Kidney (tissue), 14 donors: ENCODE measurements around the gene CHD6. TPM values are rescaled to one million over a fixed set of nuclear protein-coding genes. Genes with fewer than 3 reads are reported as not detected.

Experiments used
- DNase-seq, 5 donors: peaks; one replicate each; pipeline ENCODE4 v3.0.0-alpha.2; 2013 to 2020
- FAIRE-seq: peaks from 2 replicates; lab custom pipeline; 2012; peaks lifted over from hg19 to GRCh38; lab: Jason Lieb, UNC
- H3K27ac ChIP-seq, 2 donors: one replicate each; pipeline ENCODE4 v1.7.0; 2013; ENCODE audit warnings: low read depth in 2 of 2, low read length in 2 of 2, inconsistent platforms in 1 of 2
- H3K27me3 ChIP-seq: one replicate; pipeline ENCODE4 v1.7.1; 2013; ENCODE audit warnings: low read length, inconsistent platforms; ENCODE audit not compliant: control insufficient read depth, insufficient read depth
- H3K36me3 ChIP-seq, 3 donors: one replicate each; pipeline versions ENCODE4 v1.7.0 to v1.7.1; 2013; ENCODE audit warnings: low read length in 3 of 3, control low read depth in 1 of 3, inconsistent platforms in 1 of 3; ENCODE audit not compliant: insufficient read depth in 3 of 3, control insufficient read depth in 2 of 3
- H3K4me1 ChIP-seq, 3 donors: one replicate each; pipeline versions ENCODE4 v1.7.0 to v1.7.1; 2013; ENCODE audit warnings: low read length in 3 of 3, inconsistent platforms in 1 of 3, low read depth in 1 of 3; ENCODE audit not compliant: control insufficient read depth in 2 of 3, insufficient read depth in 2 of 3
- H3K4me3 ChIP-seq, 3 donors: one replicate each; pipeline versions ENCODE4 v1.7.0 to v1.8.1; 2013; ENCODE audit warnings: low read length in 3 of 3, control low read depth in 1 of 3, inconsistent platforms in 1 of 3
- H3K9ac ChIP-seq, 3 donors: one replicate each; pipeline versions ENCODE4 v1.7.0 to v1.7.1; 2013; ENCODE audit warnings: low read length in 3 of 3, control low read depth in 1 of 3, inconsistent platforms in 1 of 3
- H3K9me3 ChIP-seq, 3 donors: one replicate each; pipeline versions ENCODE4 v1.7.0 to v1.7.1; 2013; ENCODE audit warnings: low read length in 3 of 3, control low read depth in 1 of 3, inconsistent platforms in 1 of 3; ENCODE audit not compliant: control insufficient read depth in 2 of 3, insufficient read depth in 1 of 3
- intact Hi-C: fragments of 100-400 bp; cut with DNase I; formaldehyde crosslinking; loops from one replicate; pipeline ENCODE4 v1.11.1; 2022
- polyA plus RNA-seq: library from polyadenylated mRNA; stranded (reverse); fragments of 350-450 nt; fragmentation: Illumina TruSeq; extraction: RNeasy Lipid Tissue Mini Kit (QIAGEN cat#74804); gene quantifications from one replicate; pipeline ENCODE4 v1.2.3, GENCODE V29; 2014; ENCODE audit warnings: low read depth, low replicate concordance; ENCODE audit not compliant: insufficient read depth
- total RNA-seq: library from RNA; stranded (reverse); fragmentation: NEBNext Ultra II Directional; extraction: Animal tissue kit (Norgen Biotek cat#: 25700); gene quantifications from one replicate; pipeline ENCODE4 v1.2.1, GENCODE V29; 2021
- TF ChIP-seq, protein P1 (sequence below): IDR thresholded peaks from 3 replicates; pipeline ENCODE4 v1.5.1; 2012; ENCODE audit warnings: mild to moderate bottlenecking, moderate library complexity, borderline replicate concordance; ENCODE audit not compliant: insufficient read depth; ENCODE audit errors: extremely low read depth
- donor health status: control.
- donor health status: control.
- donor health status: control.
- donor health status: control.
- donor health status: control.
- donor health status: DM: yes; HTN: yes; CAD: no.
- donor health status: Normal renal cell carcinoma (clear cell type).

Gene CHD6
- total and polyA plus RNA-seq, 2 donors from 2014 or later: 4.5 to 53.5 TPM

DNA sequence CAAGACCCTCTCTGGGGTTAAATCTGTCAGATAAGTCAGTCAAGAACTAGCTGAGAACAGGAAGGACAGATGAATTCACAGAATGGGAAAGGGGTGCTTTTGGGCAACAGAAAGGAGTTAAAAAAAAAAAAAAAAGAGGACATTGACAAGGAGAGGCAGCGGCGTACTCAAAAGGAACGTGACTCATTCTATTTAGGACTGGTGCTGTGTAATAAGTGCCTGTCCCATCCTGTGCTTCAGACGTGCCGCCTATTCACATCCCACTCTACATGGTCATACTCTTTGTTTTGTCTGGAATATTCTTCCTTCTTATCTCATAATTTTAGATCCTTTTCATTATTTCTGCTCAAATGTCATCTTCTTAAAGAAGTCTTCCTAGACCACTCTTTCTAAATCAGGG is 150.5 kb downstream of the CHD6 start:
- Histone ChIP-seq H3K9ac (no peak overlapping the region), H3K27ac (no peak overlapping the region), H3K9me3 (peaks cover 0 to 4% (median 3%) of the 10 kb centered on the region in 3 donors), H3K4me1 (no peaks in the 10 kb centered on the region), H3K4me3 (no peak overlapping the region), H3K27me3 (no peaks in the 10 kb centered on the region), H3K36me3 (peaks cover 7 to 28% (median 21%) of the 10 kb centered on the region in 3 donors)
- intact Hi-C loops: no loop called here
- DNase-seq (no peak), FAIRE-seq (no peak)
- TF ChIP-seq, protein P1, sequence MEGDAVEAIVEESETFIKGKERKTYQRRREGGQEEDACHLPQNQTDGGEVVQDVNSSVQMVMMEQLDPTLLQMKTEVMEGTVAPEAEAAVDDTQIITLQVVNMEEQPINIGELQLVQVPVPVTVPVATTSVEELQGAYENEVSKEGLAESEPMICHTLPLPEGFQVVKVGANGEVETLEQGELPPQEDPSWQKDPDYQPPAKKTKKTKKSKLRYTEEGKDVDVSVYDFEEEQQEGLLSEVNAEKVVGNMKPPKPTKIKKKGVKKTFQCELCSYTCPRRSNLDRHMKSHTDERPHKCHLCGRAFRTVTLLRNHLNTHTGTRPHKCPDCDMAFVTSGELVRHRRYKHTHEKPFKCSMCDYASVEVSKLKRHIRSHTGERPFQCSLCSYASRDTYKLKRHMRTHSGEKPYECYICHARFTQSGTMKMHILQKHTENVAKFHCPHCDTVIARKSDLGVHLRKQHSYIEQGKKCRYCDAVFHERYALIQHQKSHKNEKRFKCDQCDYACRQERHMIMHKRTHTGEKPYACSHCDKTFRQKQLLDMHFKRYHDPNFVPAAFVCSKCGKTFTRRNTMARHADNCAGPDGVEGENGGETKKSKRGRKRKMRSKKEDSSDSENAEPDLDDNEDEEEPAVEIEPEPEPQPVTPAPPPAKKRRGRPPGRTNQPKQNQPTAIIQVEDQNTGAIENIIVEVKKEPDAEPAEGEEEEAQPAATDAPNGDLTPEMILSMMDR: no peak

- no peaks in the 10 kb centered on the region for H3K4me1 ChIP-seq
- H3K36me3 ChIP-seq: peaks cover 7 to 28% (median 21%) of the 10 kb centered on the region in 3 donors
- H3K9ac ChIP-seq: no peak overlapping the region
- H3K27ac ChIP-seq: no peak overlapping the region
- FAIRE-seq: no peak
- TF ChIP-seq, protein P1: no peak
- H3K4me3 ChIP-seq: no peak overlapping the region
- DNase-seq: no peak
- H3K27me3 ChIP-seq: no peaks in the 10 kb centered on the region
- intact Hi-C loops: no loop called here
- H3K9me3 ChIP-seq: peaks cover 0 to 4% (median 3%) of the 10 kb centered on the region in 3 donors
These were observed 151.0 kb downstream of the CHD6 start for GRCh38 chr20:41467220-41467619.

- Histone ChIP-seq H3K9me3 (peaks cover 0 to 4% (median 3%) of the 10 kb centered on the region in 3 donors), H3K36me3 (peaks cover 6 to 12% (median 7%) of the 10 kb centered on the region in 3 donors), H3K4me1 (no peaks in the 10 kb centered on the region), H3K9ac (no peak overlapping the region), H3K27me3 (no peaks in the 10 kb centered on the region), H3K27ac (no peak overlapping the region), H3K4me3 (no peak overlapping the region)
- FAIRE-seq (no peak), DNase-seq (no peak)
- intact Hi-C loops: no loop called here
- TF ChIP-seq, protein P1: no peak
These were observed 154.6 kb downstream of the CHD6 start for GRCh38 chr20:41463567-41463966.
